Mesendoderm (in vitro differentiated cells): ENCODE measurements around the gene GALNT5.
A peak's percentile ranks its signal among the peaks of the same experiment; 100 is the strongest.

Experiments
- DNase-seq: peaks from one replicate; pipeline ENCODE4 v3.0.0; 2013
- H2AK5ac ChIP-seq: 2 replicates; pipeline ENCODE4 v1.6.1; 2013; ENCODE audit warnings: low read length, inconsistent platforms
- H2BK120ac ChIP-seq: 2 replicates; pipeline ENCODE4 v1.6.1; 2013; ENCODE audit warnings: low read depth, mild to moderate bottlenecking, low read length, moderate library complexity, mixed read lengths
- H2BK15ac ChIP-seq: replicated peaks from 2 replicates; pipeline ENCODE4 v1.6.1; 2013; ENCODE audit warnings: low read depth, mild to moderate bottlenecking, moderate library complexity
- H2BK5ac ChIP-seq: 2 replicates; pipeline ENCODE4 v1.6.1; 2013; ENCODE audit warnings: low read length, inconsistent platforms
- H3K18ac ChIP-seq: 2 replicates; pipeline ENCODE4 v1.6.1; 2013; ENCODE audit warnings: mild to moderate bottlenecking, low read length, mixed read lengths
- H3K23ac ChIP-seq: one replicate; pipeline ENCODE4 v1.6.1; 2013; ENCODE audit warnings: low read length
- H3K27ac ChIP-seq: 2 replicates; pipeline ENCODE4 v1.5.1; 2013; ENCODE audit warnings: low read depth, mild to moderate bottlenecking, inconsistent platforms, low read length, moderate library complexity
- H3K27me3 ChIP-seq: 2 replicates; pipeline ENCODE4 v1.6.1; 2013; ENCODE audit warnings: low read length, control low read depth, mild to moderate bottlenecking, inconsistent platforms; ENCODE audit not compliant: insufficient read depth, poor library complexity
- H3K36me3 ChIP-seq: 2 replicates; pipeline ENCODE4 v1.6.1; 2013; ENCODE audit warnings: low read length, inconsistent platforms; ENCODE audit not compliant: control insufficient read depth, insufficient read depth
- H3K4ac ChIP-seq: one replicate; pipeline ENCODE4 v1.6.1; 2013; ENCODE audit warnings: low read depth, mild to moderate bottlenecking, low read length, moderate library complexity
- H3K4me1 ChIP-seq: 2 replicates; pipeline ENCODE4 v1.6.1; 2013; ENCODE audit warnings: low read depth, low read length, inconsistent platforms; ENCODE audit not compliant: control insufficient read depth
- H3K4me2 ChIP-seq: 2 replicates; pipeline ENCODE4 v1.6.1; 2013; ENCODE audit warnings: low read length
- H3K4me3 ChIP-seq: 2 replicates; pipeline ENCODE4 v1.5.1; 2013; ENCODE audit warnings: mild to moderate bottlenecking, low read length
- H3K56ac ChIP-seq: one replicate; pipeline ENCODE4 v1.6.1; 2013; ENCODE audit warnings: low read length
- H3K79me1 ChIP-seq: 2 replicates; pipeline ENCODE4 v1.6.1; 2013; ENCODE audit warnings: low read length, inconsistent platforms
- H3K79me2 ChIP-seq: 2 replicates; pipeline ENCODE4 v1.6.1; 2013; ENCODE audit warnings: mild to moderate bottlenecking, low read length; ENCODE audit not compliant: control insufficient read depth, insufficient read depth
- H3K9ac ChIP-seq: 2 replicates; pipeline ENCODE4 v1.6.1; 2013; ENCODE audit warnings: low read length, inconsistent platforms
- H4K5ac ChIP-seq: one replicate; pipeline ENCODE4 v1.6.1; 2013; ENCODE audit warnings: low read length
- H4K8ac ChIP-seq: one replicate; pipeline ENCODE4 v1.6.1; 2013; ENCODE audit warnings: low read depth, mild to moderate bottlenecking, control low read depth, low read length, moderate library complexity
- WGBS: extraction: QIAGEN DNeasy Blood & Tissue Kit; methylation state at CpG from one replicate; pipeline ENCODE4 v1.1.7; 2013; ENCODE audit warnings: low lambda C conversion rate, missing lambda C conversion rate; ENCODE audit not compliant: insufficient coverage; ENCODE audit errors: extremely low coverage; 5-methylcytosine and 5-hydroxymethylcytosine counted together

GALNT5 gene

DNA sequence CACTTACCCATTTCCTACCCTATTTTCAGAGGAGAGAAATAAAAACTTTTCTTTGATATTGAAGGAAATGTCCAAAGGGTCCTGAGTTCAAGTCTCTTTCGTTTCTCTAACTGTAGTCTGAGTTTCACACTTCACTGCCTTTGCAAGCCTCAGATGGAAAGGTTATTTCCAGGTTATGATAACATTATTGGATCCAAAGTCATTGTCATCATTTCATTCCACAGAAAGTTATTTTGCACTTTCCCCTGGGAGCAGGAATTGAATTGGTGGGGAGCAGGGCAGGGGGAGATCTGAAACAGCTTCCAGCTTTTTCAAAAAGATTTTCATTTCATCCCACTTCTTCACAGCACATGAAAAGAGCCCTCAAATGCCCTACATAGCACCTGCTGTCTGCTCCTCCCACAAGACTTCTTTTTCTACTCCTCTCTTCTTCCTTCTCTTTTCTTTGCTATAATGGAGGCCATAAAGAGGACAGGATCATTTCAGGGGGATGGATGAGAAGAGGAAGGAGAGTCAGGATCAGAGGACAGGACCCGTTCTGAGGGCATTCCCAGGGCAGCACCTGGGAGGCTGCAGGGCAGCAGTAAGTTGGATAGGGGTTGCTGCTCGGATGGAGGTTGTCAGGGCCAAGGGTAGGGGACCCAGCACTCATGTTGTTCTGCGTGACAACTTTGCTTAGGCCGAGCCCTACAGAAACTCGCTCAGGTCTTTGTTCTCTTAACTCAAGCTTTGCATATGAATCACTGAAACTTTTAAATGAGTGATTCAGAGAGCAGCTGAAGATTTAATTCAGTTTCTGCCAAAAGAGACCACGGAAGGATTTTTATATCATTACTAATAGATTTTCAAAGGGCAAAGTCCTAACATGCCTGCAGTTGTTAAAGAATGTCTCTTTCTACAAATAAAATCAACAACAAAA is 11.4 kb upstream of the GALNT5 start:
- no peak overlapping the region for H3K4me2 ChIP-seq
- no peak overlapping the region for H3K56ac ChIP-seq
- H4K5ac ChIP-seq = no peak overlapping the region
- no peak overlapping the region for H3K18ac ChIP-seq
- H2BK5ac ChIP-seq = no peak overlapping the region
- no peak overlapping the region for H2BK120ac ChIP-seq
- H3K23ac ChIP-seq = no peak overlapping the region
- H3K4ac ChIP-seq = no peak overlapping the region
- H4K8ac ChIP-seq = no peak overlapping the region
- H2AK5ac ChIP-seq = no peak overlapping the region
- WGBS = no CpG with 5 or more reads among the region's 7 CpGs
- no peaks in the 10 kb centered on the region for H3K79me2 ChIP-seq
- peak; percentile 30 for DNase-seq
- peaks cover 3% of the 10 kb centered on the region for H3K4me1 ChIP-seq
- no peak overlapping the region for H3K9ac ChIP-seq
- no peaks in the 10 kb centered on the region for H3K27me3 ChIP-seq
- no peaks in the 10 kb centered on the region for H3K36me3 ChIP-seq
- H3K79me1 ChIP-seq = no peaks in the 10 kb centered on the region
- no peak overlapping the region for H3K4me3 ChIP-seq
- H3K27ac ChIP-seq = no peak overlapping the region
- H2BK15ac ChIP-seq = no peak overlapping the region

GRCh38 chr2:157246765-157247407 is 10.6 kb upstream of the GALNT5 start:
- Histone ChIP-seq H3K4me3 (no peak overlapping the region), H3K4ac (no peak overlapping the region), H3K79me2 (no peaks in the 10 kb centered on the region), H3K79me1 (no peaks in the 10 kb centered on the region), H2BK15ac (peak overlapping the region; percentile 92), H3K9ac (no peak overlapping the region), H3K27me3 (no peaks in the 10 kb centered on the region), H3K27ac (no peak overlapping the region), H3K36me3 (no peaks in the 10 kb centered on the region), H3K56ac (no peak overlapping the region), H2BK120ac (no peak overlapping the region), H4K8ac (no peak overlapping the region), H2BK5ac (no peak overlapping the region), H3K18ac (peak overlapping the region; percentile 28), H3K4me2 (no peak overlapping the region), H3K4me1 (peaks cover 3% of the 10 kb centered on the region), H2AK5ac (no peak overlapping the region), H3K23ac (no peak overlapping the region), H4K5ac (no peak overlapping the region)
- peak; percentile 85 for DNase-seq
- WGBS = no CpG with 5 or more reads among the region's 6 CpGs

- no peak overlapping the region for H2BK5ac ChIP-seq
- H3K18ac ChIP-seq = no peak overlapping the region
- H4K5ac ChIP-seq = no peak overlapping the region
- H2AK5ac ChIP-seq = no peak overlapping the region
- no peak overlapping the region for H3K9ac ChIP-seq
- no peaks in the 10 kb centered on the region for H3K79me1 ChIP-seq
- H3K36me3 ChIP-seq = no peaks in the 10 kb centered on the region
- no peak overlapping the region for H3K27ac ChIP-seq
- no peaks in the 10 kb centered on the region for H3K27me3 ChIP-seq
- no peak overlapping the region for H3K4ac ChIP-seq
- H2BK15ac ChIP-seq = no peak overlapping the region
- no peak overlapping the region for H3K4me3 ChIP-seq
- no peak overlapping the region for H2BK120ac ChIP-seq
- peaks cover 3% of the 10 kb centered on the region for H3K4me1 ChIP-seq
- WGBS = no CpG with 5 or more reads among the region's 4 CpGs
- H3K56ac ChIP-seq = no peak overlapping the region
- H3K23ac ChIP-seq = no peak overlapping the region
- H3K4me2 ChIP-seq = no peak overlapping the region
- no peaks in the 10 kb centered on the region for H3K79me2 ChIP-seq
- DNase-seq = no peak
- no peak overlapping the region for H4K8ac ChIP-seq
Measured at GRCh38 chr2:157250836-157251235, 6.7 kb upstream of the GALNT5 start.

GRCh38 chr2:157251932-157252331 is 5.6 kb upstream of the GALNT5 start:
- Histone ChIP-seq H3K79me2 (no peaks in the 10 kb centered on the region), H3K56ac (no peak overlapping the region), H3K4me1 (peaks cover 2% of the 10 kb centered on the region), H2BK120ac (no peak overlapping the region), H2AK5ac (no peak overlapping the region), H3K23ac (no peak overlapping the region), H3K27ac (no peak overlapping the region), H4K5ac (no peak overlapping the region), H3K36me3 (no peaks in the 10 kb centered on the region), H3K4me3 (no peak overlapping the region), H3K4me2 (no peak overlapping the region), H4K8ac (no peak overlapping the region), H3K79me1 (no peaks in the 10 kb centered on the region), H3K4ac (no peak overlapping the region), H3K18ac (no peak overlapping the region), H2BK5ac (no peak overlapping the region), H3K27me3 (no peaks in the 10 kb centered on the region), H2BK15ac (no peak overlapping the region), H3K9ac (no peak overlapping the region)
- no CpG with 5 or more reads among the region's 2 CpGs for WGBS
- no peak for DNase-seq

GRCh38 chr2:157252529-157252928 is 5.0 kb upstream of the GALNT5 start:
- WGBS = no CpG with 5 or more reads among the region's 4 CpGs
- Histone ChIP-seq H3K79me2 (no peaks in the 10 kb centered on the region), H3K18ac (no peak overlapping the region), H2BK120ac (no peak overlapping the region), H2AK5ac (no peak overlapping the region), H4K5ac (no peak overlapping the region), H3K79me1 (no peaks in the 10 kb centered on the region), H2BK15ac (no peak overlapping the region), H3K27me3 (no peaks in the 10 kb centered on the region), H3K36me3 (no peaks in the 10 kb centered on the region), H3K56ac (no peak overlapping the region), H3K4ac (no peak overlapping the region), H3K27ac (no peak overlapping the region), H3K23ac (no peak overlapping the region), H3K4me3 (no peak overlapping the region), H3K4me1 (no peaks in the 10 kb centered on the region), H3K9ac (no peak overlapping the region), H4K8ac (no peak overlapping the region), H2BK5ac (no peak overlapping the region), H3K4me2 (no peak overlapping the region)
- no peak for DNase-seq
